Stimulated activated CD4-positive, alpha-beta T cell treated with anti-CD3 and anti-CD28 coated beads, TNF-alpha, amount 100 ng/mL, for 48 hours (primary cell): ENCODE measurements around the gene PNMA5.
"Not testable (repeated sequence)": the region's sequence is repeated elsewhere in the genome, so short reads cannot be mapped to it uniquely, and the experiment has no call there.

ENCODE experiments used
- DNase-seq, 3 donors: peaks; one replicate each; pipeline ENCODE4 v3.0.0-alpha.2; 2020; ENCODE audit warnings: low read depth in 3 of 3

PNMA5 gene

DNA sequence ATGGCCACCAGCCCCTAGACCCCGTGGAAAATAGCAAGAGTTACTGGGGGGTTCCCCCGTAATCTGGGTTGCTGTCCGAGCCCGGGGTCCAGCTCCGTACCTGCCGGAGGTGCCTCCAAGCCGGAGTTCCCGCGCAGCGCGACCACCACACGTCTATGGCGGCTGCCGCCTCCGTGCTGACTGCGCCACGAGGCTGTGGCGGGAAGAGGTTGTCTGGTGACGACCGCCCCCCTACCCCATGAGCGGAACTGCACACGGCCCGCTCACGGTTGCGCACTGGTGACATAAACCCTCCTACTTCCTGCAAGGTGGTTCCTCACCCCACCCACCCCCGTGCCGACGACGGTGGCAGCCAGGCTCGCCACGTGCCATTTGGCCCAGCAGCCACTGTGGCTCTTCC is at the start of gene PNMA5:
PNMA5 (minus strand) TSS at position 184 of the 400 bp plus-strand sequence. CDS start 2,518 bp downstream, outside the sequence.
- no peak for DNase-seq

DNA sequence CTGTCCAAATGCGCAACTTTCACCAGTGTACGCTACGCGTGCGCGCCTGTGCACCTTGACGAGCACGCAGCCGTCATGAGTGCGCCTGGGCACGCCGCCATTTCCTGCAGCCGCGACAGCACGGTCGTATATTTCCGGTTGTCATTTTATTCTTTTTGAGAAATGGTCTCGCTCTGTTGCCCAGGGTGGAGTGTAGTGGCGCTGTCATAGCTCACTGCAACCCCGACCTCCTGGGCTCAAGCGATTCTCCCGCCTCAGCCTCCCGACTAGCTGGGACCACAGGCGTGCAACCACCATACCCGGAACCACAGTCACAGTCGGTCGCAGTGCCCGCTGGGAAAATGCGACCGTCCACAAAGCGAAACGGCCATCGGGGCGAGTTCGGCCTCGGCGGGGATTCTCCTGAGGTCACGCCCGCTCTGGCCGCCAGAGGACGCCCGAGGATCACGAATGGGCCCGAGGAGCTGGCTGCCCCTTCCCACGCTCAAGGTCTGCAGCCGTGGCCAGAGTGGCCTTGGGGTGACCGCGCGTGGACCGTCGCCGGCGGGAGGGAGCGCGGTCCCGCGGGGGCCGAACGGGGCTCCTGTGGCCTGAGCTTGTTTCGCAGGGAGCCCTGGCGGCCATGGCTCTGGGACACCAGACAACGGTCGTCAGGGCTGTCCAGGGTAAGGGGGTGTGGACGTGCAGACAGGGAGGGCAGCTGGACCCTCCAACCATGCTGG is 38.6 kb upstream of the PNMA5 start:
- DNase-seq = peak; percentile 30 to 46 (median 35)

DNA sequence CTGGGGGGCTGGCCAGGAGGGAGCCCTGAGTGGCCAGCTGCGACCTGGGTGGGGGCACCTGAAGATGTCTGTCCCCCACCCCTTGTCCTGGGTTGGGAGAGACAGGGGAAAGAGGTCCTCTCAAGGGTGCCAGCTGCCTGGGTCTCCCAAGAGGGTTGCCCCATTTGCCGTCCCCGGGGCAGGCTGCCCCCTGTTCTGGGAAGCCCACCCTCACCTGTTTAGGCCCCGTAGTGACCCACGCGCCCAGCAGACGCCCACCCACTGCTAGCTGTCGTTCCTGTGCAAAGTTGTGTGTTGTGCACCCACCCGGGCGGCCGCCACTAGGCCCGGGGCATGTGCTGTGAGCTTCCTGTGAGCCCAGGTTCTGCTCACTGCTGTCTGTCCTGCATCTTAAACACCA is 36.9 kb upstream of the PNMA5 start:
- no peak for DNase-seq

DNA sequence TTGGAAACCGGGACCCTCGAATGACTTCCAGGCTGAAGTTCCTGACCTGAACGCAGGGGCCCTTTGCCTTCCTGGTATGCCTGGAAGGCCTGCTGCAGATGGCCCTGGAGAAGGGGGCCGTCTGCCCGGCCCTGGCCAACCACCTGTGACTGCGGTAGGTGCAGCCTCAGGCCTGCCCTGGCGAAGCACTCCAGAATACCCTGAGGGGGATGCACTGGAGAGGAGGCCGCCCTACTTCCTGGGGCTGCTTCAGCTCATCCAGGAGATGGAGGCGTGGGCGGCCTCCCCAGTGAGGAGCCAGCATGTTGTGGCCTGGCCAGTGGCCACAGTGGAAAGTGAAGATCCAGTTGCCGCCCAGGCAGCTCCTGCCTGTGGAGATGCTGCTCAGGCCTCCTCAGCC is 36.0 kb upstream of the PNMA5 start:
- no peak for DNase-seq

DNA sequence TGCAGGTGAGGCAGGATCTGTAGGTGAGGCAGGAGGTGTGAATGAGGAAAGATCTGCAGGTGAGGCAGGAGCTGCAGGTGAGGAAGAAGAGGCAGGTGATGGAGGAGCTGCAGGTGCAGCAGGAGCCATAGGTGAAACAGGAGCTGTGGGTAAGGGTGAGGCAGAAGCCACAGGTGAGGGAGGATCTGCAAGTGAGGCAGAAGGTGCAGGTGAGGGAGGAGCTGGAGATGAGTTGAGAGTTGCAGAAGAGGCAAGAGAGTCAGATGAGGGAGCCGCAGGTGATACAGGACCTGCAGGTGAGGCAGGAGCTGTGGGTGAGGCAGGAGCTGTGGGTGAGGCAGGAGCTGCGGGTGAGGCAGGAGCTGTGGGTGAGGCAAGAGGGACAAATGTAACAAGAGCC is 35.2 kb upstream of the PNMA5 start:
- no peak for DNase-seq

DNA sequence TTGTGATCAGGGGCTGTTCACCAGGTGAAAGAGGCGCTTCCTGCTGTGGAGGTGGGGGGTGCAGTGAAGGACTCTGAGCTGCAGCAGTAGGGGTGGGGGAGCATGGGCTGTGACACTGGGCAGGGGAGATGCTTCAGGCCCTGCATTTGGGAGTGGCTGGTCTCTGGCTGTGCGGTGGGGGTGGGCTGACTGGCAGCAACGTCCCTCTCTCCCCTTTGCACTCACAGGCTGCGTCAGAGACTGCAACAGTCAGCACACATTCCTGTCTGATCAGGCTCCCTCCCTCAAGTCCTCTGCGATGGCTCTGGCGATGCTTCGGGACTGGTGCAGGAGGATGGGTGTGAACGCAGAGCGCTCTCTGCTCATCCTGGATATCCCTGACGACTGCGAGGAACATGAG is 34.6 kb upstream of the PNMA5 start:
- not testable (repeated sequence) for DNase-seq

DNA sequence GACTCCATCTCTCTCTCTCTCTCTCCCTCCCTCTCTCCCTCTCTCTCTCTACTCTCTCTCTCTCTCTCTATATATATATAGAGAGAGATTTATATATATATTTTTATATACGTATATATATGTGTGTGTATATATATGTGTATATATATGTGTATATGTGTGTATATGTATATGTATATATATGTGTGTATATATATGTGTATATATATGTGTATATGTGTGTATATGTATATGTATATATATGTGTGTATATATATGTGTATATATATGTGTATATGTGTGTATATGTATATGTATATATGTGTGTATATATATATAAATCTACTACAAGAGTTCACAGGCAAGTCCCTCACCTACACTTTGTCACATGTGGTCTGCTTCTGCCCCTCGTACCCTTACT is 32.6 kb upstream of the PNMA5 start:
- DNase-seq = not testable (repeated sequence)

DNA sequence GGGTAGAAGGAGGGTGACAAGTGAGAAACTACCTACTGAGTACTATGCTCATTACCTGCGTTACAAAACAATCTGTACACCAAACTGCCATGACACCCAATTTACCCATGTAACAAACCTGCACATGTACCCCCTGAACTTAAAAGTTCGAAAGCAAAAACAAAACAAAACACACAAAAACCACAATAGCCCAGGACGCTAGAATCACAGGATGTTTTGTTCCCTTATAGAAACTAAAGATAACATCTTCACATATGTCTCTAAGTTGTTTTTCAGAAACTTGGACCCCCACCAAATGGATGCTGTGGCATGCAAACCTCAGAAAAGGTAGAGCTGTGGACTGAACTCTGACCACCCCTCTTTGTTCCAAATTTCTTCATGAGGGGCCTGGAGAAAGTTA is 25.2 kb upstream of the PNMA5 start:
- no peak for DNase-seq

DNA sequence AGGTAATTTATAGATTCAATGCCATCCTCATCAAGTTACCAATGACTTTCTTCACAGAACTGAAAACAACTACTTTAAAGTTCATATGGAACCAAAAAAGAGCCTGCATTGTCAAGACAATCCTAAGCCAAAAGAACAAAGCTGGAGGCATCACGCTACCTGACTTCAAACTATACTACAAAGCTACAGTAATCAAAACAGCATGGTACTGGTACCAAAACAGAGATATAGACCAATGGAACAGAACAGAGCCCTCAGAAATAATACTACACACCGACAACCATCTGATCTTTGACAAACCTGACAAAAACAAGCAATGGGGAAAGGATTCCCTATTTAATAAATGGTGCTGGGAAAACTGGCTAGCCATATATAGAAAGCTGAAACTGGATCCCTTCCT is 23.3 kb upstream of the PNMA5 start:
- DNase-seq = not testable (repeated sequence)

DNA sequence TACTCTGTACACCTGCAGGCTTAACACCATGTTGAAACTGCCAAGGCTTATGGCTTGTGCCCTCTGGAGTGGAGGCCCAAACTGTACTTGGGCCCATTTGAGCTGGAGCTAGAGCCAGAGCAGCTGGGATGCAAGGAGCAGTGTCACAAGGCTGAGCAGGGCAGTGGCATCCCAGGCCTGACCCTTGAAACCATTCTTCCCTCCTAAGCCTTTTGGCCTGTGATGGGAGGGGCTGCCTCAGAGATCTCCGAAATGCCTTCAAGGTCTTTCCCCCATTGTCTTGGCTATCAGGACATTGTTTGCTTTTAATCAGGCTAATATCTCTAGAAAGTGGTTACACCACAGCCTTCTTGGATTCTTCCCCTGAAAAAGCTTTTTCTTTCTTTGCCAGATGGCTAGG is 10.9 kb upstream of the PNMA5 start:
- DNase-seq = no peak

DNA sequence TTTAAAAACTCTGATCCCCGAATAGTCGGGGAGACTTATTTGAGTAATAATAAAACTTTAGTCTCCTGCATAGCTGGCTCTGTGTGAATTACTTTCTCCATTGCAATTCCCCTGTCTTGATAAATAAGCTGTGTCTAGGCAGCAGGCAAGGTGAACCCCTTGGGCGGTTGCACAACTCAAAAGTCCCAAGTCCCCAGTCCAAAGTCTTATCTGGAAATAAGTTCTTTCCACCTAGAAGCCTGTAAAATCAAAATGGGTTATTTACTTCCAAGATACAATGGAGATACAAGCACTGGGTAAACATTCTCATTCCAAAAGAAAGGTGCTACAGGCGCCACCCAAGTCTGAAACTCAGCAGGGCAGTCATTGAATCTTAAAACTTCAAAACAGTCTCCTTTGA is 10.1 kb upstream of the PNMA5 start:
- no peak for DNase-seq

DNA sequence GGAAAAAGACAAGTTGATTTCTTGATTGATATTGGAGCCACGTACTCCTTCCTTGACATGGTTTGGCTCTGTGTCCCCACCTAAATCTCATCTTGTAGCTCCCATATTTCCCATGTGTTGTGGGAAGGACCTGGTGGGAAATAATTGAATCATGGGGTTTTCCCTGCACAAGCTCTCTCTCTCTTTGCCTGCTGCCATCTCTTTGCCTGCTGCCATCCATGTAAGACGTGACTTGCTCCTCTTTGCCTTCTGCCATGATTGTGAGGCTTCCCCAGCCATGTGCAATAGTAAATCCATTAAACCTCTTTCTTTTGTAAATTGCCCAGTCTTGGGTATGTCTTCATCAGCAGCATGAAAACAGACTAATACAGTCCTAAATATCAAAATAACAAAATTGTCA is 8.3 kb upstream of the PNMA5 start:
- DNase-seq = not testable (repeated sequence)

DNA sequence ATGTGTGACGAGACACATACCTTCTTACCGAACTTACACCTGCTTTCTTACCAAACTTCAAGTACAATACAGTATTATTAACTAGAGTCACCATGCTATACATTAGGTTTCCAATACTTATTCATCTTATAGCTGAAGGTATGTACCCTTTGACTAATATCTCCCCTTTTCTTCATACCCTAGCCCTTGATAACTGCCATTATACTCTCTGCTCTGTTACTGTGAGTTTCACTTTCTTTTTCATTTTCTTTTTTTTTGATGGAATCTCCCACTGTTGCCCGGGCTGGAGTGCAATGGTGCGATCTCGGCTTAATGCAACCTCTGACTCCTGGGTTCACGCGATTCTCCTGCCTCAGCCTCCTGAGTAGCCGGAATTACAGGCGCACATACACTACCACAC is 3.4 kb upstream of the PNMA5 start:
- DNase-seq = no peak

DNA sequence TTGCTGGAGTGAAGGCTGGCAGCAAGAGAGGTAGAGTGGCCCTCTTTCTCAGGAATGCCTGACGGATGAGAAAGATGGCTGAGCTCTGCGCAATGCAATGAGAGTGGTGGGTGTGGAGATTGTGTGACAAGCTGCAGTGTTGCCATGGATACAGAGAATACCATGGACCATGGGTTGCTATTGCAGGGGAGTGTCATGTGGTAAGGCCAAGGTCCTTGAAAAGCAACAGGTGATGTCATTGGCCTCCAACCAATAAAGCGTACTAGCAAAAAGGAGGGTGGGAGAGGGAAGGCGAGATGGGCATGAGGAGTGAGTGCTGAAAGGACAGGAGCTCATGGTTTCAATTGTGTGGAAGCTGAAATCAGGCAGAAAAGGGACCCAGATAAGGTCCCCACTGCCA is 1.8 kb downstream of the PNMA5 start:
- DNase-seq = no peak

DNA sequence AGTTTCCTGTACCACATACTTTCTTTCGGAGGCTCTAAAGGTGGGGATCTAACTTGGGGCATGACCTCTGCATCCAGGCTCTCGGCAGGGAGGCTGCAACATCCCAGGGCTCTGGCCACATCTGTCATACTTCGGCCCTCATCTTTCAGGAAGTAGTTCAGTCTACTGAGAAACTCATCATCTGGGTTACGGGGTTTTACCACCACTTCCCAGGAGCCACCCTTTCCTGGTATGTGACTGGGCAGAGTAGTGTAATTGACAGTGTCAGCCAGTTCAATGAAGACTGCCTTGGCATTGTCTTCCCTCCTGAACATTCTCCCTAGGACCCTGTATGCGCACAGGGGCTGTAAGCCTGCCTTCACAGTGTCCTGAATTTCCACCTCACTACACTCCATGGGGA is 2.8 kb downstream of the PNMA5 start:
- DNase-seq = no peak

DNA sequence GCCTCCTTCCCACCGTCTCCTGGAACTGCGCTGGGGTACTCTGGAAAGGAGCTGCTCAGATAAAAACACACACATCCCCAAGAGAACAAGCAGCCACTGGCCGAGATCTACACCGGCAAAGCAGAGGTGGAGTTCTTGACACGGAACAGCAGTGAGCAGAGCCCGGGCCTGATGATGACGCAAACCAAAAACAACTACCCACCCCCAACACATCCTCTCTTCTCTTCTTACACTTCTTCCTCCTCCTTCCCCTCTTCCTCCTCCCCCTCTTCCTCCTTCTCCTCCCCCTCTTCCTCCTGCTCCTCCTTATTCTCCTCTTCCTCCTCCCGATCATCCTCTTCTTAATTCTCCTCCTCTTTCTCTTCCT is 4.6 kb downstream of the PNMA5 start:
- no peak for DNase-seq

DNA sequence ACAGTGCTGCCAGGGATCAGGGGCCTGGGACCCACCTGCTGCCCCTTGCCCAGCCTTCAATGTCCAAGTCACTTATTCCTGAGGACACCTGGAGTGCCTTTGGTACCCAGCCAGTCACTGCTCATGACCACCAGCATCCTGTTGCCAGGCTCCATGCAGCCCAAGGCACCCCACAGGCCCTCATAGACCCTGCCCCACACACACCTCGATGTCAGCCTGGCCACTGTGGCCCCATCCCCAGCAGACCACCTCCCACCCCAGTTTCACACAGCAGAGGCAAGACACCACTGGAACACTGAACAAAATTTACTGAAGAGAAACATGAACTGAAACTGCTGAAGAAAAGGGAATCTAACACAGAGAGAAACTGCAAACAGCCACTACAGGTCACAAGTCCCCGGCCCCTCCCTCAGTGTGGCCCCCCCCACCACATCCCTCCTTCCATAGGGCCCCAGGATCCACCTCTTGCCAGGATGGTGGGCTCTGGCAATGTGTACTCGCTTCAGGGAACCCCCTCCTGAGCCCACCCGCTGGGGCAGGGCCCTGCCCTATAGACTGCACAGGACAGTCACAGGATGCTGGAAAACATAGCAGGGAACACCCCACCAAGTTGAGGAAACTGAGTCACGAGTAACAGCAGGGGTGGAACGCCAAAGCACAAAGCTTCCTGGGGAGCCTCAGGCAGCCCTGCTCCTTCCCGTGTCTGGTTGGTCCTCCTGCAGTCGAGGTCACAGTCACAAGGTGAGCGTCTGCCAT is 5.2 kb downstream of the PNMA5 start:
- DNase-seq = no peak

DNA sequence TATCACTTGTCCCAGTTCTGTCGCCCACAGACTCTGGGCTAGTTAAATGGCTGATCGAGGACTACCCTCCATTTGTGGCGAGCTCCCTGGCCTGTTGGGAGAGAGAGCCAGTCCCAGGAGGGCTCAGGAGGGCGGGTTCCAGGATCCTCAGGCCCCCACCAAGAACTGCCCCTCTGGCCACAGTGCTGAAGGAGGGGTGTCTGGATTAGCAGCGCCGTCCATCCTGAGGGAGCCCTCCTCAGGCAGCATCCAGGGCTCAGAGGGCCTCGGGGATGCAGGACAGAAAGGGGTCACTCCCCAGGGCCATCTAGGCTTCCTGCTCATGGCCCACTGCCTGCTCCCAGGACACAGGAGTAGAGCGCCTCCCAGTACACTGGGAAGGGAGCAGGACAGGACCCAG is 6.1 kb downstream of the PNMA5 start:
- no peak for DNase-seq

DNA sequence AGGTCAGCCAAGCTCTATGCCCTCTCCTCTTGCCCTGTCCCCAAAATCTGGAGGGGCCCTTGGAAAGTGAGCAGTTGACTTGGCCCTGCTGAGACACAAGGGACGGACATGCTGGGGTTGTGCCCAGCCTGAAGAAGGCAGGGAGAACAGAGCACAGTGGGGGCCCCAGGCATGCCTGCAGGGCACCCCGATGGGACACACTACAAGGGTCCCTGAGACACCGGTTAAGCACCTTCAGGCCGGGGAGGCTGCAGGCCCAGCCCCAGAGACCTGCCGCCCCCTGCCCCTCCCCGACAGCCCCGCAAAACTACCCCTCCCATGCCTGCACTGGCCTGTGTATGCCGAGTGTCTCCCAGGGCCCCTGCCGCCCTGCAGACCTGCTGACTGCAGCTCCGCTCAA is 6.8 kb downstream of the PNMA5 start:
- DNase-seq = not testable (repeated sequence)

DNA sequence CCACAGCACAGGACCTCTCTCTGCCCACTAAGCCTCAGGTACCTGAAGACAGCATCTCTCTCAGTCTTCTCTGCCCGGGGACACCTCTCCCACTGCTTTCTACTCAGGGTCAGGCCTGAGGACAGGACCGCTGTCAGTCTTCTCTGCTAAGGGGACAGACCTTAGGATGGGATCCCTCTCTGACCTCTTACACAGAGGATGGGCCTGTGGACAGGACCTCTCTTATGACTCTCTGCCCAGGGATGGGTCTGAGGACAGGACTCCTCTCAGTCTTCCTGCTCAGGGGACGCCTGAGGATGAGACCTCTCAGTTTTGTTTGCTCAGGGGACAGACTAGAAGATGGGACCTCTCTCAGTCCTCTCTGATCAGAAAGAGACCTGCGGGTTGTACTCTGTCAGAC is 8.5 kb downstream of the PNMA5 start:
- not testable (repeated sequence) for DNase-seq

DNA sequence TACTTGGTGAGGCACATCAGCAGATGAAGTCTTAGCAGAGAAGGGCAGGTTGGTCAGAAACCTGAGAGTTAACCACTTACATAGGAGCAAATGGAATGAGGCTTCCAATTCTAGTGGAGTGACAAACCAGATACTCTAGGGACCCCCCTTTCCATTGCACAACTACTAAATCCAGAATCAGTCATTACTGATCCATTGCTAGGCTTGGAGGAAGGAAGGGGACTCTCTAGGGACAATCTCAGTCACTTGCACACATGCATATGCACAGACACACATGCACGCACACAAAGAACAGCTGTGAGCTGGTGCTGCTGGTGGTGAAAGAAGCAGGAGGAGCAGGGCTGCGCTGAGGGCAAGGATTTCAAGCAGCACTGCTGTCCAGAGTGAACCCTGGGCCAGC is 25.7 kb downstream of the PNMA5 start:
- no peak for DNase-seq

DNA sequence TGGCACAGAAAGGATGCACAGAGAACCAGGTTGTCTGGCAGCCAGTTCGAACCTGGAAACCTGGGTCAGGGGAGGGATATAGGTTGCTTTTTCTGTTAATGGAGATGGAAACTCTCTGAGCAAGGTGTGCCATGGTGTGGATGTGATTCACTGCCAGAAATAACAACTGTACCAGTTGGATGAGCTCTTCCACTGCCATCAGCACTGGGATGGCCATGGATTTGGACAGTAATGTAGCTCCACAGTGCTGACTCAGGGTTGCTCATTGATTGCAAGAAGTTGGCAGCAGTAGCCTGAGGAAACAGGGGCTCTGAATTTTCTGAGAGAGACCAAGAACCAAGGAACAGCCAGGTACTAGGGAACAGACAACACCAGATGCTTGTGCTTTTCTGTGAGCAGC is 33.8 kb downstream of the PNMA5 start:
- DNase-seq = no peak

DNA sequence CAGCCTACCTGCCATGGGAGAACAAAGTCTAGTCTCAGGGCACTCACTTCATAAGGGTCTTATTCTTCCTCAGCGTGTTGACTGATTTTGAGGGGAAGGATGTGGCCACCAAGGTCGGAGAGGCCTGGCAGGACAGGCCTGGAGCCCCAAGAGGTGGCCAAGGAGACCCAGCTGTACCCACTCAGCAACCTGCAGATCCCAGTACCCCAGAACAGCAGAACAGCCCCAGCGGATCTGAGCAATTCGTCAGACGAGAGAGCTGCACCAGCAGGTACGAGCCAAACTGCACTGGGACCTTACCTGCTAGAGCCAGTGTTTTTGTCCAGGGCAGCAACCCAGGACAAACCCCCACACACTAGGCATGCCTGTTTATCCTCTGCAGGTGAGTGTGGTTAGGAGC is 34.3 kb downstream of the PNMA5 start:
- no peak for DNase-seq
